ENCODE measurements around the gene PTPRN2.

Gene PTPRN2

GRCh38 chr7:157832421-157832820 lies 755.2 kb downstream of the PTPRN2 start:
- no peak for DNase-seq (ENCODE audit: low spot score)

GRCh38 chr7:157832006-157832405 lies 755.6 kb downstream of the PTPRN2 start:
- DNase-seq (ENCODE audit: low spot score) = no peak

- no peak for DNase-seq (ENCODE audit: low spot score)
These were observed 756.3 kb downstream of the PTPRN2 start for GRCh38 chr7:157831143-157831905.

GRCh38 chr7:157830331-157830730 lies 757.3 kb downstream of the PTPRN2 start:
- DNase-seq (ENCODE audit: low spot score) = no peak

- DNase-seq (ENCODE audit: low spot score) = no peak
These were observed 758.1 kb downstream of the PTPRN2 start for GRCh38 chr7:157829491-157829890.

- DNase-seq (ENCODE audit: low spot score) = no peak
These were observed 758.7 kb downstream of the PTPRN2 start for GRCh38 chr7:157828881-157829280.

- no peak for DNase-seq (ENCODE audit: low spot score)
These were observed 759.4 kb downstream of the PTPRN2 start for GRCh38 chr7:157828190-157828589.

GRCh38 chr7:157827863-157828160 lies 759.8 kb downstream of the PTPRN2 start:
- no peak for DNase-seq (ENCODE audit: low spot score)

- no peak for DNase-seq (ENCODE audit: low spot score)
These were observed 760.4 kb downstream of the PTPRN2 start for GRCh38 chr7:157827045-157827862.

GRCh38 chr7:157826566-157826965 lies 761.1 kb downstream of the PTPRN2 start:
- DNase-seq (ENCODE audit: low spot score) = no peak

- peak; percentile 54 for DNase-seq (ENCODE audit: low spot score)
These were observed 762.3 kb downstream of the PTPRN2 start for GRCh38 chr7:157825325-157825724.

GRCh38 chr7:157824819-157825121 lies 762.9 kb downstream of the PTPRN2 start:
- no peak for DNase-seq (ENCODE audit: low spot score)

- DNase-seq (ENCODE audit: low spot score) = no peak
These were observed 763.4 kb downstream of the PTPRN2 start for GRCh38 chr7:157824011-157824818.

- no peak for DNase-seq (ENCODE audit: low spot score)
These were observed 765.0 kb downstream of the PTPRN2 start for GRCh38 chr7:157822688-157823031.

- no peak for DNase-seq (ENCODE audit: low spot score)
These were observed 765.5 kb downstream of the PTPRN2 start for GRCh38 chr7:157821959-157822687.

- DNase-seq (ENCODE audit: low spot score) = no peak
These were observed 766.8 kb downstream of the PTPRN2 start for GRCh38 chr7:157820796-157821195.

GRCh38 chr7:157819455-157819807 lies 768.2 kb downstream of the PTPRN2 start:
- no peak for DNase-seq (ENCODE audit: low spot score)

GRCh38 chr7:157818701-157819454 lies 768.7 kb downstream of the PTPRN2 start:
- no peak for DNase-seq (ENCODE audit: low spot score)

GRCh38 chr7:157817944-157818700 lies 769.5 kb downstream of the PTPRN2 start:
- DNase-seq (ENCODE audit: low spot score) = no peak

- DNase-seq (ENCODE audit: low spot score) = no peak
These were observed 770.2 kb downstream of the PTPRN2 start for GRCh38 chr7:157817433-157817832.
